Lung (tissue), 12 donors: ENCODE results near the gene AKR7A3. TPM values are rescaled to one million over a fixed set of nuclear protein-coding genes. Genes with fewer than 3 reads are reported as not detected.
A peak's percentile ranks its signal among the peaks of the same experiment; 100 is the strongest.

ENCODE experiments used
- ATAC-seq: fragments of 200-7000 bp; cut with Tn5 transposase; one replicate; pipeline ENCODE4 v1.9.1; 2020; ENCODE audit warnings: moderate number of reproducible peaks; ENCODE audit not compliant: insufficient read depth, low FRiP score
- DNase-seq, 3 donors: peaks; one replicate each; pipeline ENCODE4 v3.0.0-alpha.2; 2013 to 2017
- H3K27ac ChIP-seq, 2 donors: one replicate each; pipeline ENCODE4 v1.5.1; 2013; ENCODE audit warnings: mild to moderate bottlenecking in 2 of 2, moderate library complexity in 2 of 2, control low read depth in 1 of 2, inconsistent platforms in 1 of 2, low read depth in 1 of 2, low read length in 1 of 2
- H3K27me3 ChIP-seq, 3 donors: one replicate each; pipeline ENCODE4 v1.5.1; 2013; ENCODE audit warnings: low read length in 2 of 3; ENCODE audit not compliant: control insufficient read depth in 3 of 3, insufficient read depth in 3 of 3
- H3K36me3 ChIP-seq, 4 donors: one replicate each; pipeline ENCODE4 v1.5.1; 2013; ENCODE audit warnings: low read length in 4 of 4, mild to moderate bottlenecking in 1 of 4, moderate library complexity in 1 of 4; ENCODE audit not compliant: control insufficient read depth in 4 of 4, insufficient read depth in 4 of 4
- H3K4me1 ChIP-seq, 5 donors: one replicate each; pipeline ENCODE4 v1.5.1; 2013; ENCODE audit warnings: low read length in 5 of 5, mild to moderate bottlenecking in 2 of 5, moderate library complexity in 1 of 5; ENCODE audit not compliant: control insufficient read depth in 5 of 5, insufficient read depth in 5 of 5
- H3K4me3 ChIP-seq: one replicate; pipeline ENCODE4 v1.5.1; 2013; ENCODE audit warnings: mild to moderate bottlenecking, control low read depth, moderate library complexity
- H3K9ac ChIP-seq, 2 donors: one replicate each; pipeline ENCODE4 v1.5.1; 2013; ENCODE audit warnings: low read length in 2 of 2, control low read depth in 1 of 2; ENCODE audit not compliant: insufficient read depth in 1 of 2
- H3K9me3 ChIP-seq, 4 donors: one replicate each; pipeline ENCODE4 v1.5.1; 2013; ENCODE audit warnings: low read length in 3 of 4, mild to moderate bottlenecking in 1 of 4, moderate library complexity in 1 of 4; ENCODE audit not compliant: control insufficient read depth in 4 of 4, insufficient read depth in 3 of 4
- WGBS, 2 donors: extraction: QIAGEN DNeasy Blood & Tissue Kit; methylation state at CpG; one replicate each; pipeline ENCODE4 v1.1.7; 2013; 5-methylcytosine and 5-hydroxymethylcytosine counted together
- polyA plus RNA-seq, 2 donors: library from polyadenylated mRNA; stranded (reverse); fragments of 200-250 nt; gene quantifications; one replicate each; pipeline ENCODE4 v1.2.1, GENCODE V29; 2013
- total RNA-seq, 2 donors: library from RNA; depleted of rRNA in 1 of 2; stranded (reverse); fragments of >200 nt in 1 of 2; gene quantifications; one replicate each; pipeline ENCODE4 v1.2.1, GENCODE V29; 2014 to 2021
- TF ChIP-seq, protein P1 (sequence below): IDR thresholded peaks from 2 replicates; pipeline ENCODE4 v1.5.1; 2012; ENCODE audit warnings: mild to moderate bottlenecking; ENCODE audit errors: control extremely low read depth, extremely low read depth
- donor health status: control.
- donor health status: control.
- donor health status: Bipolar disorder and iron deficiency.
- donor health status: healthy.
- donor health status: DM: yes; HTN: yes; CAD: no.

Gene AKR7A3
- total and polyA plus RNA-seq, 4 donors = 0.23 to 1.3 (median 0.82) TPM

DNA sequence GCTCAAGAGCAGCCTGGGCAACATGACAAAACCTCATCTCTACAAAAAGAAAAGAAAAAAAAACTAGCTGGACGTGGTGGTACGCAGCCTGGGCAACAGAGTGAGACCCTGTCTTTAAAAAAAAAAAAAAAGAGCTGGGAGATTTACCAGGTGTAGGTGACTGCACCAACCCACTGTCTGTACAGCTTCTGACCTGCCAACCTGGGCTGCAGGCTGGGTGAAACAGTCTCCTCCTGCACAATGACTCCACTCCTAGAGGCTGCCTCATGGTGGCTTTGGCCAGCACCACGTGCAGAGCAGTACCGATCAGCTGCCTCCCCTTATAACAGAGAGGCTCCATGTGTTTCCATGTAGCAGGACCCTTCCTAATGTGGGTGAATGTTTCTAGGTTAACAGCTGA, 33.3 kb downstream of the AKR7A3 start:
- Histone ChIP-seq H3K27ac (no peak overlapping the region), H3K9ac (no peak overlapping the region), H3K9me3 (no peaks in the 10 kb centered on the region), H3K27me3 (no peaks in the 10 kb centered on the region), H3K4me1 (peaks cover 0 to 22% (median 10%) of the 10 kb centered on the region in 5 donors), H3K36me3 (peaks cover 15 to 40% (median 19%) of the 10 kb centered on the region in 4 donors), H3K4me3 (no peak overlapping the region)
- WGBS, 2 donors = 89 to 95% methylated on average over 4 of the region's 4 CpGs
- TF ChIP-seq, protein P1, sequence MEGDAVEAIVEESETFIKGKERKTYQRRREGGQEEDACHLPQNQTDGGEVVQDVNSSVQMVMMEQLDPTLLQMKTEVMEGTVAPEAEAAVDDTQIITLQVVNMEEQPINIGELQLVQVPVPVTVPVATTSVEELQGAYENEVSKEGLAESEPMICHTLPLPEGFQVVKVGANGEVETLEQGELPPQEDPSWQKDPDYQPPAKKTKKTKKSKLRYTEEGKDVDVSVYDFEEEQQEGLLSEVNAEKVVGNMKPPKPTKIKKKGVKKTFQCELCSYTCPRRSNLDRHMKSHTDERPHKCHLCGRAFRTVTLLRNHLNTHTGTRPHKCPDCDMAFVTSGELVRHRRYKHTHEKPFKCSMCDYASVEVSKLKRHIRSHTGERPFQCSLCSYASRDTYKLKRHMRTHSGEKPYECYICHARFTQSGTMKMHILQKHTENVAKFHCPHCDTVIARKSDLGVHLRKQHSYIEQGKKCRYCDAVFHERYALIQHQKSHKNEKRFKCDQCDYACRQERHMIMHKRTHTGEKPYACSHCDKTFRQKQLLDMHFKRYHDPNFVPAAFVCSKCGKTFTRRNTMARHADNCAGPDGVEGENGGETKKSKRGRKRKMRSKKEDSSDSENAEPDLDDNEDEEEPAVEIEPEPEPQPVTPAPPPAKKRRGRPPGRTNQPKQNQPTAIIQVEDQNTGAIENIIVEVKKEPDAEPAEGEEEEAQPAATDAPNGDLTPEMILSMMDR = no peak
- DNase-seq (no peak), ATAC-seq (no peak)

DNA sequence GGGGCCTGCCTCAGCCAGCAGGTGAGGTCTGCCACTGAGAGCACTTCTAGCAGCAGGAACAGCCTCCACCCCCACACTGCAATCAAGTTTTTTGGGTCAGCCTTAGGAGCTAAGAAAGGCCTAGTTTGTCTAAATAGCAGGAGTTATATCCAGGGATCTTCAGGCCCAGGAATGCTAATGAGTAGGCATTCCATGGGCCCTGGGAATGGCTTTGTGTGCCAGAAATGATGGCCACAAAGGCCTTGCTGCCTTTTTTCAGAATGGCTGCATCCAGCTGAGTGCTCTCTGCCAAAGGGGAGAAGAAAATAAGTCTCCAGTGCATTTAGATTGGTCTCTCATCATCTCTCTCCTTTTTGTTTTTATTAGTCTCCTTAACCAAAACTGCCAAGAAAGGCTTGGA, 34.2 kb downstream of the AKR7A3 start:
- H3K9me3 ChIP-seq = no peaks in the 10 kb centered on the region
- TF ChIP-seq, protein P1 = no peak

DNA sequence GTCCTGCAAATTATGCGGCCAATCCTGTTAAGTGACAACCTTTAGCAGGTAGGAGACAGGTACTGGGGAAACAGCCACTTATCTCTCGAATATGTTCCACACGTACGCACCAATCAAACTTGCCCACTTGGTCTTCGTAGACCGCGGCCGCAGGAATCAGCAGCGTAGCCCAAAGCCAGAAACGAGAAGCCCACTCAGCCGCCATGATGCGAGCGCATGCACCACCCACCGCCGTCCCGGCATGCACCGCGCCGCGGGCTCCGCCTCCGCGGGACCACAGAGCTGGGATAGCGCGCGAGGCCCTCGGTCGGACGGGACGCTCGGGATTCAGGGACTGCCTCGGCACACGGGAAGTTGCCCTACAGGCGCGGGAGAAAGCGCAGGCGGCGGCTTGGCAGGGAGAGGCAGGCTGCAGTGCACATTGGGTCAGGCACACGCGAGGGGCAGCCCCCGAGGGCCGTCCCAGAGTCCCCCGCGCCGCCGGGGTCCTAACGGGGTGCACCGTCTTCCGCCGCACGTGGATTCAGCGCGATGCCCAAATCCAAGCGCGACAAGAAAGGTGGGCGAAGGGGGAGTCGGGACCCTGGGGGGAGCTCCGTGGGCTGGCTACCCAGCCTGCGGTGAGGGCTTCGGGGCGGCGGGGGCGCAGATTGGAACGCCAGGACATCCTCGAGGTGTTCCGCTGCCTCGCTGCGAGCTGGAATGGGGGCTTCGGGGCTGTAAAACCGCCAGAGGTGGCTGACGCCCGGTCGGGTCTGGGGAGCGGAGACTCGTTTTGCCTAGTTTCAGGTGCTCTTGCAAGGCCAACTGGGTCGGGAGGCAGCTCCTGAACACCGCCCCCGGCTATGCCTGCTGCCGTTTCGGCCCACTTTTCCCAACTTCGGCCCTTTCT, 37.0 kb downstream of the AKR7A3 start, which contains the start of the genes EMC1 and MRTO4:
EMC1 (minus strand) TSS at position 220 of the 892 bp plus-strand sequence; CDS start at position 205, 15 bp downstream.
MRTO4 (plus strand) TSS at position 501 of the 892 bp plus-strand sequence; CDS start at position 532, 31 bp downstream.
- Histone ChIP-seq H3K27ac (peak within 1 kb of the TSS; percentile 92 to 96), H3K27me3 (no peaks in the 10 kb centered on the region), H3K4me1 (peaks cover 0 to 25% (median 10%) of the 10 kb centered on the region in 5 donors), H3K9me3 (no peaks in the 10 kb centered on the region), H3K9ac (peak within 1 kb of the TSS; percentile 81 to 91), H3K4me3 (peak within 1 kb of the TSS; percentile 93), H3K36me3 (peaks cover 0 to 10% (median 4%) of the 10 kb centered on the region in 4 donors)
- ATAC-seq (peak; percentile 95), DNase-seq (peak; percentile 88 to 90 (median 90))
- TF ChIP-seq, protein P1 = no peak
- 0% methylated on average over 75 to 81 of the region's 81 CpGs for WGBS, 2 donors

More for the DNA sequence above, 34.2 kb downstream of the AKR7A3 start:
- Histone ChIP-seq H3K27ac (no peak overlapping the region), H3K36me3 (peaks cover 10 to 33% (median 17%) of the 10 kb centered on the region in 4 donors), H3K4me1 (peaks cover 0 to 25% (median 10%) of the 10 kb centered on the region in 5 donors), H3K27me3 (no peaks in the 10 kb centered on the region), H3K9ac (no peak overlapping the region), H3K4me3 (no peak overlapping the region)
- ATAC-seq = no peak
- DNase-seq = no peak
